GM19328 (cell line): ENCODE measurements around the gene TP53BP1.
A peak's percentile ranks its signal among the peaks of the same experiment; 100 is the strongest.
"Not testable (repeated sequence)": the region's sequence is repeated elsewhere in the genome, so short reads cannot be mapped to it uniquely, and the experiment has no call there.

Experiments
- ATAC-seq: cut with Tn5 transposase; IDR thresholded peaks from one replicate; pipeline ENCODE4 v1.9.1; 2021; ENCODE audit warnings: mild to moderate bottlenecking, moderate library complexity; ENCODE audit not compliant: unreplicated experiment

TP53BP1 gene

DNA sequence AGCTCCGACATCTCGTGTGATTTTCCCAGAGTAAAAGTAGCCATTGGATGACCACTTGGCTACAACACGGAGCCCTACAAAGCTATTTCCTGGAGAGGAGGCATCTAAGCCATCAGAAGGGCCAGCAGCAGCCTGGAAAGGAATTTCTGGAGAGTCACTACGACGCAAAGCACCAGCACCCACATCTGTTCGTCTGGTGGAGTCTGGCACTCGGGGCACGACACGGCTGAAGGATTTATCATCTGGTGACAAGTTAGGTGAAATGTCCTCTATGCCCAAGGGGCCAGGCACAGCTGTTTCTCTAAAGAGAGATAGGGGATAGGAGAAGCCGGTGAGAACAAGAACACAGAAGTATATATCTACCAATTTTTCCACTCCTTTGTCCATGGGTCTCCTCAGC is 72.5 kb downstream of the TP53BP1 start:
- ATAC-seq = no peak

DNA sequence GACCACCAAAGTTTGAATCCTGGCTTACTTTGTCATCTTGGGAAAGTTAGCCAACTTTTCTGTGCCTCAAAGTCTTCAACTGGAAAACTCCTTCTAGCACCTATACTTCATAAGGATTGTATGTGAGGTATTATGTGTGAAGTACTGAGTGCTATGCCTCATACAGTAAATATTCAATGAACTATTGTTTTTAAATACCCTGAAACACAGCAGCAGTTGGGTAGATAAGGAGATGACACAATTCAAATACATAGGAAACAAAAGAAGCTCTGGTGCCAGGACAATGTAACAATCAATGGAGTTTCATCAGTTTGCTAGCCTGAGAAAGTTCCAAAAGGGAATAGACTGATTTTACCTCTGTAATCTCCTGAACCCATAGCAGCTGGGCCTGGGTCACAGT is 78.8 kb downstream of the TP53BP1 start:
- no peak for ATAC-seq

DNA sequence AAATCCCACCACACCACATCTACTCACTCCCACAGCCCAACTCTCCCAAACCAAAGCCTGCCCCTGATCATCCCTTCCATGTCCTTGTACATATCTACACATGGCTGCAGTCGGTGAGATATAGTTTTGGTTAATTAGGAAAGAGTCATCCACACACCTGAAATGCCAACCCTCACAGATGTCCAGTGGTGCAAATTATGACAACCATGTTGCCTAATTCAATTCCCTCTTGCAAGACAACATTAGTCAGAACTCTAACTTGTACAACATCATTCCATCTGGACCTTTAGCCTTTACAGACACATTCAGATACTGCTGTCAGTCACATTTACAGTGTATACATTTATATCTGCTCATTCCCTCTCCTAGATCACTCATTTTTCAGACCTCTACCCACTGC is 80.9 kb downstream of the TP53BP1 start:
- ATAC-seq = no peak

DNA sequence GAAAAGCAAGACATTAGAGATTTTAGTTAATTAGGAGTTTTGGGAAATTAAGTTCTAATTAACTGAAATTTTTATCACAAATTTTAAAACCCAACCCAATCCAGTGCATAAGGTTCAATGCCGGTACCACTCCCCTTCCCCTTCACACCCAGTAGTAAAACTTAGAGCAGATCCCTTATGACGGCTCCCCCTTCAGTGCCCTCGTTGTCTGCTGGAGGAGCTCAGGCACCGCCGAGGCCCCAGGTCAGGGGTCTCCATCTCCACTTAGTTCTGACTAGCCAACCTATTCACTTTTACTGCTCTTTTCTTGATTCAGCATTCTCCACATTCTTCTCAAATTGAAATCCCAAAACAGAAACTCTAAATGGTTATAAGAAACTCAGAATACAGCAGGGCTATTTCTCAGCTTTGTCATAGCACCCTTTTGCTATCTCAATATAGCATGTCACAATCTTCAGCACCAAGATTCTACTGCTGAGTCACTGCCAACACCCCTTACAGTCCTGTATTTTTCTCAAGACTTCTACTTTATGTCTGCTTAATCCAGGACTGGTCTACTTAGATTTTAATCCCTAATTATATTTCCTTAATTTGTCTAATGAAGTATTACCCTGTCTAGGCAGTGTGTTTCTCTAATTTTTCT is 82.3 kb downstream of the TP53BP1 start:
- no peak for ATAC-seq

DNA sequence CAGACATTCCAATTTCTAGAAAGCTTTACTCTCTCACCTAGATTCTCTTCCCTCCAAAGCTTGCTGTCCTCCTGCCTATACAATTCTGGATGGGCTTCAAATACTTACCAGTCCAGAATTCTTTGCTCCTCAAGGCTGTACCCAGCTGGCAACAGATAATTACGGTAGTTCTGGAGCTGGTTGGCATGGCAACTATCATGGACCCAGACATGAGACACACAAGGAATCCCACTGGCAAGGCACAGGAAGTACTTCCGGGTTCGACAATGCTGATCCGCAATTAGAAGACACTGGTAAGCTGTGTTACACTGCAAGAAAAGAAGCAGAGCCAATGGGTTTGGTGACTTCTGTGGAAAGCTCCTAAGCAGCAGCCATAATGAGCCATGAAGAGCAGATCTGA is 84.2 kb downstream of the TP53BP1 start:
- ATAC-seq = no peak

DNA sequence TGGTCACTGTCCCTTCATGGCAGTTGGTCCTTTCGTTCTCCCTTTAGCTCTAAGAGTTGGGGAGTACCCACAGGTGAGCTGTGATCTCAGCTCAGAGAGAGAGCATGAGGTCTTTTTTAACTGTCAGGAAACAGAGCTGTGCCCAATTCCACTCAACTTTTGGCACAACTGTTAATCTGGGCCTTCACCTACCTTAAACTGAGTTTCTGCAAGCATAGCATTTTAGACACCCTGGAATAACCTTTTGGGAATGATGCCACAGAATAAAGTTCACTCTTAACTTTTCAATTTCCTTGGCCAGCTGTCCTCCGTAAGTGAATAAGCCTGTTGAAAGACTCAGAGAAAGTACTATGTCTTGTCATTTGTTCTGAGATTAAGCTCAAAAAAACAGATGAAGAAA is 86.1 kb downstream of the TP53BP1 start:
- no peak for ATAC-seq

DNA sequence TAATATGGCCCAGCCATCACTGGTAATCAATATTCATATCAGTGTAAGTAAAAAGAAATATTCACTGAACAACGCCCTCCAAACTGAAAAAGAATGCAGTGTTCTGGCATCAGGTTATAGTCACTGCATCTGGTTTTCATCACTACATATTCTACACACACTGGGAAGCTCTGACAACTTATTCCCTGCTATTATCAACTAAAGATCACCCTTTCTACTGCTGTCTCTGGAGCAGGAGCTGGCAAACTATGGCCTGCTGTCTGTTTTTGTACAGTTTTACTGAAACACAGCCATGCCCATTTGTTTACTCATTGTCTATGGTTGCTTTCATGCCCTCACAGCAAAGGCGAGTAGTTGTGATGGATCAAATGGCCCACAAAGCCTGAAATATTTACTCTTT is 86.8 kb downstream of the TP53BP1 start:
- no peak for ATAC-seq

DNA sequence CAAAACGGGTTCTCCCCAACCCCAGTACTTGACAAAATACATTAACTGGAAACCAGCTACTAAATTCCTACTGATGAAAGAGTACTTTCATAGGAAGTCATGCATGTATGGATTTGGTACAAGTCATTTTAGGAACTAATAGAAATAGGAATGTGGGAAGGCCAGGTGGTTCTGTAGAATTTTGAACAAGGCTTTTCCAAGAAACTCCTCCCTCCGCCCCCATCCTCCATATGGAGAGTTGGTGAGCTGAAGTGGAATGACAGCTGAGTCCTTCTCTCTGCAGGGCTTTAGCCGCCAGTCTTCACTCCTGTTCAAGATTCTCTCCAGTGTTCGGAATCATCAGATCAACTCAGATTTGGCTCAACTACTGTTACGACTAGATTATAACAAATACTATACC is 88.8 kb downstream of the TP53BP1 start:
- ATAC-seq = no peak

DNA sequence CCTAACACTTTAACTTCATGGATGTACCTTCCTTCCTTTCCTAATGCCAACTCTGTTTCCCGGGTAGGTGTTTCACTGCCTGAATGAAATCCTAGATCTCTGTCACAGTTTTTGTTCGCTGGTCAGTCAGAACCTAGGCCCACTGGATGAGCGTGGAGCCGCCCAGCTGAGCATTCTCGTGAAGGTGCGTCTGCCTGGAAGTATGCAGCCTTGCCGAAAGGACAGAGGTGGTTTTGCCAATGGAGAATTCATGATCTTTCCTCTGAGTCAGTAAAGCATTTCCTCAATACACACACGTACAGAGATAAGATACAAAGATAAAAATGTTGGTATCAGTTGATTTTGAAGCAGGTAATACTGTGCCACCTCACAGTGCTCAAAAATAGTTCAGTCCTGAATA is 89.3 kb downstream of the TP53BP1 start:
- ATAC-seq = no peak

DNA sequence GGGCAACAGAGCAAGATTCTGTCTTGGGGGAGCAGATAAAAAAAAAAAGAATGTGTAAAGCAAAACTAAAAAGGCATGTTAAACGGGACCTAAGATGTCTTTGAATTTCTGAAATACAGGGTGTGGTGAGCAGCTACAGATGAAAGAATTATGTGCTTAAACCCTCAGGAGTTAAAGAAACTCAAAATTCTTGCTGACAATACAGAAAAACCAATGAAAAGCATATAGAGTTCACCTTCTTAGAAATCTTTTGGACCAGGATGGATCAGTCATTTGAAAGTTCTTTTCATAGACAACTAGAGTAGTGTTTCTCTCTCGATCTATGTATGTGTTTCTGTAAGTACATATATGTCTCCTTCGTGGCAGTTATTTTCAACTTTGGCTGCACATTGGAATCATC is 90.7 kb downstream of the TP53BP1 start:
- no peak for ATAC-seq

DNA sequence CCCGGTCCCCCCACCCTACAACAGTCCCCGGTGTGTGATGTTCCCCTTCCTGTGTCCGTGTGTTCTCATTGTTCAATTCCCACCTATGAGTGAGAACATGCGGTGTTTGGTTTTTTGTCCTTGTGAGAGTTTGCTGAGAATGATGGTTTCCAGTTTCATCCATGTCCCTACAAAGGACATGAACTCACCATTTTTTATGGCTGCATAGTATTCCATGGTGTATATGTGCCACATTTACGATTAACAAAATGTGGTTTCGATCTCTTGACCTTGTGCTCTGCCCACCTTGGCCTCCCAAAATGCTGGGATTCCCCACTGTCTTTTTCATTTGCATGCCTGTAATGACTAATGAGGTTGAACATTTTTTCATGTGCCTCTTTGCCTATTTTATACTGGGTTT is 99.4 kb downstream of the TP53BP1 start:
- not testable (repeated sequence) for ATAC-seq

DNA sequence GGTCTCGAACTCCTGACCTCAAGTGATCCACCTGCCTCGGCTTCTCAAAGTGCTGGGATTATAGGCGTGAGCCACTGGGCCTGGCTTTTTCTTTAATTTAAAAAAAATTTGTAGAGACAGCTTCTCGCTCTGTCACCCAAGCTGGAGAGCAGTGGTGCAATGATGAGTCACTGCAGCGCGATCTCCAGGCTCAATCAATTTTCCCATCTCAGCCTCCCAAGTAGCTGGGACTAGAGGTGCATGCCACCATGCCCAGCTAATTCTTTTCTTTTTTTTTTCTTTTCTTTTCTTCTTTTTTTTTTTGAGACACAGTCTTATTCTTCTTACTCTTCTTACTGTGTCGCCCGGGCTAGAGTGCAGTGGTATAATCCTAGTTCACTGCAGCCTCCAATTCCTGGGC is 102.2 kb downstream of the TP53BP1 start:
- ATAC-seq = no peak

DNA sequence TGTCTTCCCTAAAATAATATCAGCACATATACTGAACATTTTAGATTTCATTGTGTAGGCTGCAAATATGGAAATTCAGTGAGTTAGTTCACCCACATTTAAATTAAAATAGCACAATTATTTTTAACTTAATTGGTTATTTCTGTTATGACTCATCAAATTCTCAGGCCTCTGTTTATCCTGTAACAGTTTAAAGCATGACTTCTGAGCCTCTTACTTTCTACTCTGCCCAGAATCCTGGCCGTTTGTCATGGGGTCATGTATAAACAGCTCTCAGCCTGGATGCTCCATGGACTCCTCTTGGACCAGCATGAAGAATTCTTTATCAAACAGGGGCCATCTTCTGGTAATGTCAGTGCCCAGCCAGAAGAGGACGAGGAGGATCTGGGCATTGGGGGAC is 109.9 kb downstream of the TP53BP1 start:
- ATAC-seq = no peak

DNA sequence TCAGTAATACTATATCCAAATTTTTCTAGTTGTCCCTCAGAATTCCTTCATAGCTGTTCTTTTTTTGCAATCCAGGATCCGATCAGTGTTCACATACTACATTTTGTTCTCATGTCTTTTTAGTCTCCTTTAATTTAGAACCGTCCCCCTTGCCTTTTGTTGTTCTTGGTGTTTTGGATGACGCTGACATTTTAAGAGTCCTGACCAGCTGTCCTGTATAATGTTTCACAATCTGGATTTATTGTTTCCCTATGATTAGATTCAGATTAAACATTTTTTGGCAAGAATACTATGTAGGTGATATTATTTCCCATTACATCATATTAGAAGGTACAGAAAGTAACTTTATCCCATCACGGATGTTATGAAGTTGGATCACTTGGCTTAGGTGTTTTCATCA is 110.6 kb downstream of the TP53BP1 start:
- no peak for ATAC-seq

DNA sequence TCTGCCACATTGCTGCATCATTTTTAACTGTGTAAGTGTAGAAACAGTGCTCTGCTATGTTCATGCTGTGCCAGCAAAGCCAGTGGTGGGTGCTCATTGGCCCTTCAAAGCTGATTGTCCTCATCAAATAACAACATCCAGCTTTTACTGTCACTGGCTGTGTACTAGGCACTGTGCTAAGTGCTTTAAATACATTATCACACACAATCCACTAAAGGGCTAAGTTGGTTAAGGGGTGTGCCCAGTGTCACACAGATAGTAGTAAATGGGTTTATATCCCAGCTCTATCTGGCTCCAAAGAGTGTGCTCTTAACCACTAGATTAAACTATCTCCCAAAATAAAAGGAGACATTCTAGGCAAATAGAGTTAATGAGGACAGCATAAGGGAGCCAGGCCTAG is 114.4 kb downstream of the TP53BP1 start:
- no peak for ATAC-seq

DNA sequence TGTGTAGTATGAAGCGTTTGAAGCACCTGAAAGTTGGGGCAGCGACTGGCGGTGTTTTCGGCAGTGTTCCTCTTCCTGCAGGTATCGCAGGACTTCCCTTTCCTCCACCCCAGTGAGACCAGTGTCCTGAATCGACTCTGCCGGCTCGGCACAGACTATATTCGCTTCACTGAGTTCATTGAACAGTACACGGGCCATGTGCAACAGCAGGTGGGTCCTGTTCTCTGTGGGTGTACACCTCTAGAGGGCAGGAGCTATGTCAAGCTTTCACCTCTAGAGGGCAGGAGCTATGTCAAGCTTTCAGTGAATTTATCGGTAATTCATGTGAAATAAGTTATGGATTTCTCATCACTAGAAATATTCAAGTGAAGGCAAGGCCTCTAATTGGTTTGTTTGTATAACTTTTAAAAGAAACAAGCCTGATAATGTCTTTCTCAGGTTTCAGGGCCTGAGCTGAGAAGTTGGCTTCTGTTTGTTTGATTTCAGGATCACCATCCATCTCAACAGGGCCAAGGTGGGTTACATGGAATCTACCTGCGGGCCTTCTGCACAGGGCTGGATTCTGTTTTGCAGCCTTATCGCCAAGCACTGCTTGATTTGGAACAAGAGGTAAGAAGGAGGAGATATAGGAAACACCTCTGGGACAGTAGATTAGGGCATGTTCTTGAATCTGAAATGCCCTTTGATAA is 116.8 kb downstream of the TP53BP1 start:
- no peak for ATAC-seq

DNA sequence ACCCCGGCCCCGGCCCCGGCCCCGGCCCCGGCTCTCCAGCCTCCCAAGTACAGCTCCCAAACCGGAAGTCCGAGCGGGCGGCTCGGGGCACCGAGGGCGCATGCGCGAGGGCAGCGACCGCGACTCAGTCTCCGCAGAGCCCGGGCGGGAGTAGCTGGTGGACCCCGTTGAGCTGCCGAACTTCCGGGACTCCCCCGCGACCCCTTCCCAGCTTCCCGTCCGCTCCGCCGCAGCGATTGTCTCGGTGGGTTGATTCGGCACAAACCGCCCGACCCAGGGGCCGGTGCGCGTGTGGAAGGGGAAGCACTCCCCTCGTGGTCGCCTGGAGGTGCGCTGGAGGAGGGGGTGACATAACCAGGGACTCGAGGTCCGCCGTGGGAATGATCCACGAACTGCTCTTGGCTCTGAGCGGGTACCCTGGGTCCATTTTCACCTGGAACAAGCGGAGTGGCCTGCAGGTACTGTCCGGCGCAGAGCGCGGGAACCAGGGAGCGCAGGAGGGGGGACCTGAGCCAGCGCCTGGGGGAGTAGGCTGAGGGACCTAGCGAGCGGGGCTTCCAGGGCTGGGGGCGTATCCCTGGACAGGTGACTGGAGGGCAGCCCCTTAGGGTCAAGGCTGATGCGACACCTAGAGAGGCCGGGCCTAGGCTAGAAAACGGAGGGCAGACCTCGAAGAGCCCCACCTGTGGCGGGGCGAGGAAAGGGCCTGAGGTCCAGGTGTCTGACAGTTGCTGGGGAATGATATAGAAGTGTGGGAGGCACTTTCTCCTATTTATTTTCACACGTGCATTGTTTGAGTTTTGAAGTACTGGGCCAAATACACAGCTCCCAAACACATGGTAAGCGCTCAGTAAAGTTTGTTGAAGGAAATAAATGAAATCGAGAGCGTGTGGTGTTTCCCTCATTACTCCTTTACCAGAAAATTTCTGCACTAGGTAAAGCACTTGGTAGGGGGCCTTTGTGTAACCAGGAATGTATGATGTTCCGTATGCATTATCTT is 121.7 kb downstream of the TP53BP1 start, which contains the start of the genes TUBGCP4 and ZSCAN29:
Gene TUBGCP4, plus strand, starts transcription at position 127 of the 1,000 bp plus-strand sequence. Its CDS starts 254 bp downstream, at position 381.
Gene ZSCAN29, minus strand, starts transcription at position 69 of the 1,000 bp plus-strand sequence. CDS start 1,130 bp downstream, outside the sequence.
- peak; percentile 70 for ATAC-seq

DNA sequence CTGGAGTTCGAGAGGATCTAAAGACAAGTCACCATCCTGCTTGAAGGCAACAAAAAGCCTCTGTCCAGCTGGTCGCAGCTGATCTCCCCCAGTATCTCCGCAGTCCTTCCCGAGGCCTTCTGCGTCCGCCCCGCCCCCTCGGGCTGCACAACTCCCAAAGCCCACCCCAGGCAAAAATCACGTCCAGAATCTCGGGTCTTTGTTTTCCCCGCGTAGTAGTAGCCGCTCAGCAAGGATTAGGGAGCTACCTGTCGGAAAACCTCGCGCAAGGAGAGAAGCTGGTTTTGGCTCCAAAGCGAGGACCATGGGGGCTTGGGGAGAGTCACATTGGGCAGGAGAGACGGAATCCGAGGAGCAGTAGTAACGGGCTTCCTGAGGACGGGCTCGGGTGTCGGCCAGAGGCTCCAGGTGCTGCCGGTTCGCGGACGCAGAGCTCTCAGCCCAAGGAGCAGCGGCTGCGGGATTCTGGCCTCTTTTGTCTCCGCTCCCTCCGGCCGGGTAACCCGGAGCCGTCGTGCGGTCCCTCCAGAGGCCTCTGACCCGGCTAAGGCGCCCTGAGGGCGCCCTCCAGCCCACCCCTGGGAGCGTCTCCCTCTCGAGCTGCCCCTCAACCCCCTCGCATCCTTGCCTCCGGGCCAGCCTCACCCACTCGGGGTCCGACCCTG is 122.5 kb downstream of the TP53BP1 start:
- peak; percentile 34 for ATAC-seq

DNA sequence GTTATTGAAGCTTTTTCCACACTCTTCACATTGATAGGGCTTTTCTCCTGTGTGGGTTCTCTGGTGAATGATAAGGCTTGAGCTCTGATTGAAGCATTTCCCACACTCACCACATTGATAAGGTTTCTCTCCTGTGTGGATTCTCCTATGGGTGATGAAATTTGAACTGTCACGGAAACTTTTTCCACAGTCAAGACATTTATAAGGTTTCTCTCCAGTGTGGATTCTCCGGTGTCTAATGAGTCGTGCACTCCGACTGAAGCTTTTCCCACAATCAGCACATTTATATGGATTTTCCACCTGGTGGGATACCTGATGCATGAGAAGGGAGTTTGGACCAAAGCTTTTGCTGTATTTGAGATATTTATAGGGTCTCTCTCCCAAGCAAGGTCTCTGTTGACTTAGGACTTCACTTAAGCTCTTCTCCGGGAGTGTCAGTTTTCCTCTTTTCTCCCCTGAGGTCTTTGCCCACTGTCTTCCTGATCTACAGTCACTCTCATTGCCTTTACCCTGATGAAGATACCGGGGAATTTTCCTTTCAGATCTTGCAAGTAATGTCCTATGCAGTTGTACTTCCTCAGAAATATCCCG is 131.5 kb downstream of the TP53BP1 start:
- ATAC-seq = no peak

DNA sequence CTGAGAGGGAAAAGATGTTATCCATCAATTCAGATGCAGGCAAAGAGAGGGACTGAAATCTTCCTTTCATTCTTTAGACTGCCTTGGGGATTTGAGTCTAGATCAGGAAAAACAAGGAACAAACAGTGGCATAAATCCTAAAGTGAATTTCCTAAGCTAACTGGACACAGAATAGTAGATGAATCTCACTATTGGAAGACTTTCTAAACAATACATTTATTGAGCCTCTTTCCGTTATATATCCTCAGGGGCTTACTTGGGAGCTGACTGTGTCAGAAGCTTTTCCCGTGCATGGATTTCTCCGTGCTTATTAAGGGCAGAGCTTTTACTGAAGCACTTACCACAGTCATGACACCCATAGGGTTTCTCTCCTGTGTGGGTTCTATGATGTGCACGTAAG is 132.1 kb downstream of the TP53BP1 start:
- no peak for ATAC-seq
